Choroid plexus epithelial cell (primary cell): ENCODE results near the gene ARHGEF19.

ENCODE experiments used
- DNase-seq: peaks from one replicate; pipeline ENCODE4 v3.0.0-alpha.2; 2010; ENCODE audit warnings: low read depth
- H3K4me3 ChIP-seq: 2 replicates; pipeline ENCODE4 v1.5.1; 2011; ENCODE audit warnings: low read depth, mild to moderate bottlenecking, control low read depth, low read length, moderate library complexity
- CTCF ChIP-seq: conservative IDR thresholded peaks from 2 replicates; pipeline ENCODE4 v1.5.1; 2011; ENCODE audit warnings: low read depth, mild to moderate bottlenecking, control low read depth, inconsistent platforms, low read length, moderate library complexity

ARHGEF19 gene

GRCh38 chr1:16236511-16237342 is 24.3 kb upstream of the ARHGEF19 start, which contains the start of gene CPLANE2:
Gene CPLANE2 (minus strand): TSS chr1:16237183. CDS start chr1:16236742, 441 bp downstream.
- H3K4me3 ChIP-seq, result peak within 1 kb of the TSS; percentile 73
- TF ChIP-seq CTCF, result no peak
- DNase-seq, result peak; percentile 94

- TF ChIP-seq CTCF, result peak; percentile 15
- DNase-seq, result no peak
Measured at GRCh38 chr1:16235944-16236510, 23.6 kb upstream of the ARHGEF19 start.

GRCh38 chr1:16235347-16235746 is 22.9 kb upstream of the ARHGEF19 start:
- no peak for TF ChIP-seq CTCF
- DNase-seq, result no peak
- no peak overlapping the region for H3K4me3 ChIP-seq

More at GRCh38 chr1:16235944-16236510, 23.6 kb upstream of the ARHGEF19 start:
- H3K4me3 ChIP-seq, result peak overlapping the region; percentile 73

GRCh38 chr1:16233431-16233830 is 21.0 kb upstream of the ARHGEF19 start:
- no peak overlapping the region for H3K4me3 ChIP-seq
- DNase-seq, result no peak
- TF ChIP-seq CTCF, result no peak

GRCh38 chr1:16232316-16232710 is 19.9 kb upstream of the ARHGEF19 start:
- no peak for TF ChIP-seq CTCF
- DNase-seq, result no peak

GRCh38 chr1:16231331-16232315 is 19.2 kb upstream of the ARHGEF19 start:
- TF ChIP-seq CTCF, result no peak
- DNase-seq, result no peak

More at GRCh38 chr1:16232316-16232710, 19.9 kb upstream of the ARHGEF19 start:
- no peak overlapping the region for H3K4me3 ChIP-seq

More at GRCh38 chr1:16231331-16232315, 19.2 kb upstream of the ARHGEF19 start:
- no peak overlapping the region for H3K4me3 ChIP-seq
